Stimulated activated naive CD8-positive, alpha-beta T cell treated with anti-CD3 and anti-CD28 coated beads, Interleukin-15, Interleukin-2, amounts not matched to agents 100 ng/mL and 50 ng/mL, for 24 hours (primary cell): Measurements from ENCODE around the gene KLK4.

Experiments
- H3K27ac Mint-ChIP-seq: one replicate; pipeline ENCODE4 v1.8.0; 2021; ENCODE audit warnings: mild to moderate bottlenecking, mixed read lengths
- H3K27me3 Mint-ChIP-seq: one replicate; pipeline ENCODE4 v1.8.0; 2021; ENCODE audit warnings: mixed read lengths
- H3K36me3 Mint-ChIP-seq: one replicate; pipeline ENCODE4 v1.8.0; 2021; ENCODE audit warnings: low read depth, mixed read lengths
- H3K4me1 Mint-ChIP-seq: one replicate; pipeline ENCODE4 v1.8.0; 2021; ENCODE audit warnings: low read depth, mixed read lengths
- H3K4me3 Mint-ChIP-seq: one replicate; pipeline ENCODE4 v1.8.0; 2021; ENCODE audit warnings: mild to moderate bottlenecking, mixed read lengths
- H3K9me3 Mint-ChIP-seq: one replicate; pipeline ENCODE4 v1.8.0; 2021; ENCODE audit warnings: mixed read lengths

The KLK4 gene

GRCh38 chr19:50926144-50926543, 14.9 kb upstream of the KLK4 start:
- Mint-ChIP-seq H3K27me3 (peaks cover 48% of the 10 kb centered on the region), H3K36me3 (no peaks in the 10 kb centered on the region), H3K9me3 (no peaks in the 10 kb centered on the region), H3K27ac (no peak overlapping the region), H3K4me3 (no peak overlapping the region), H3K4me1 (peaks cover 8% of the 10 kb centered on the region)

DNA sequence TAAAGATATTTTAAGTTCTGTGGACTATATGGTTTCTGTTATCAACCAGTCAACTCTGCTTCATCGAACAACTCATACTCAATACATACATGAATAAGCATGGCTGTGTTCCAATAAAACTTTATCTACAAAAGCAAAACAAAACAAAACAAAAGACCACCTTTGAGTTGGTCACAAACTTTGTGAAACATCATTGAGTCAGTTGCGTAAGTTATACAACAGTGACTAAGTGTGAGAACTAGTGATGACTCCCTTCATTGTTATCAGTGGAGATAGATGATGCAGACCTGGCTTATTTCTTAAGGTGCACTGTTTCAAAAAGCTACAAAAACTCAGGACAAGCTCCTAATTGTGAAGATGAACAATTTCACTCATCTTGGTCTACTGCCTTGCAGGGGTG, 14.5 kb upstream of the KLK4 start:
- Mint-ChIP-seq H3K9me3 (no peaks in the 10 kb centered on the region), H3K27me3 (peaks cover 45% of the 10 kb centered on the region), H3K4me1 (peaks cover 8% of the 10 kb centered on the region), H3K36me3 (no peaks in the 10 kb centered on the region), H3K4me3 (no peak overlapping the region), H3K27ac (no peak overlapping the region)

DNA sequence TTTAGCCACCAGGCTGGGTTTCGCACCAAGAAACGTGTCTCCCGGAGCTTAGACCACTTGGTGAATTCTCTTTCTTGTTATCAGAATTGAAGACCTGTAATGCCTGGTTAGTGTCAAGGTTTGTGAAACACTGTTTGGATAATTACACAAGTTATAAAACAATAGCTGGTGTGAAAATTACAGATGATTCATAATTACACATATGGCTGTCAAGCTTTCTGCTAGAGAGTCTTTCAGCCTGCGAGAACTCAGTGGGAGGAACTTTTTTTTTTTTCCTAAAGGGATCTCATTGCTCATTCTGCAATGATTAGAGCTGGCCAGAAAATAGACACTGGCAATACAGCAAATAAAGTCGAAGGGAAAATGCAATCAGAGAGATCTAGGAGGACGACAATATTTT, 13.4 kb upstream of the KLK4 start:
- Mint-ChIP-seq H3K4me1 (peaks cover 8% of the 10 kb centered on the region), H3K27ac (no peak overlapping the region), H3K9me3 (no peaks in the 10 kb centered on the region), H3K36me3 (no peaks in the 10 kb centered on the region), H3K27me3 (peaks cover 47% of the 10 kb centered on the region), H3K4me3 (no peak overlapping the region)

GRCh38 chr19:50922317-50922853, 11.2 kb upstream of the KLK4 start:
- Mint-ChIP-seq H3K9me3 (no peaks in the 10 kb centered on the region), H3K27me3 (peaks cover 52% of the 10 kb centered on the region), H3K36me3 (no peaks in the 10 kb centered on the region), H3K4me3 (no peak overlapping the region), H3K27ac (no peak overlapping the region), H3K4me1 (peaks cover 8% of the 10 kb centered on the region)

DNA sequence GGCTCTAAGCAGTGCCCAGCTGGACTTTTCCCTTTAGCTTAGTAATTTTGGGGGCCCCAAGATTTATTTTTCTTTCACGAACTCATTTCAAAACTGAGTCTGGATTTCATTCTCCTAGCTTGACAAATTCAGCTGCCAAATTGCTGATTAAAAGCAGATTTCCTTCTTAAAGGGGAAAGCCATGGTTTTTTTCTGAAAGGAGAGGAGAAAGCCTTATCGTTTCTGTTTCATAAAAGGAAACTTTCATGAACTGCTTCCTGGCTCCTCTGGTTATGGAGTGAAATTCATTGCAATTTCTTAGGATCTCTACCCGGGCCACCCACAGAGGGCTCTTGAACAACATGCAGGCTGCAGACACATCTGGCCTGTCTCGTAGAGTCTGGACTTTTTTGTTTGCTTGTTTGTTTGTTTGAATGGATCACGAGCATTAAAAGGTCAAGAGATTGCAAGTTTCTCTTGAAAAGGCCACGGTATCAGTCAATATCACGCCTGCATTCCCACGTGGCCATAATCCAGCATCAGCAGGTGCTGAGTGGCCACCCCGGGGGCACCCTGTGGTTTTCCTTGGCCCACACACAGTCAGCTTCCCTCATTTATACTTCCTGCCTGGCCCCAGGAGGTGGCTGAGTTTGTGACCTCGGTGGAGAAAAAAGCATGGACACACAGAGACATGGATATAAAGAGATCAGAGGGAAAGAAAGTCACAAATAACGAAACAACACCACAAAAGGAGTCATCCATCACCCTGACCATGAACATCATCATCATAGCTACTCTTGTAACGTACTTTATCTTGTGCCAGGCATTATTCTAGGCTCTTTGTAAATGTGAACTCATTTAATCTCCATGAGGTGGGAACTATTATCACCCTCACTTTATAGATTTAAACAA, 10.5 kb upstream of the KLK4 start:
- Mint-ChIP-seq H3K4me1 (peaks cover 8% of the 10 kb centered on the region), H3K27me3 (peaks cover 50% of the 10 kb centered on the region)

DNA sequence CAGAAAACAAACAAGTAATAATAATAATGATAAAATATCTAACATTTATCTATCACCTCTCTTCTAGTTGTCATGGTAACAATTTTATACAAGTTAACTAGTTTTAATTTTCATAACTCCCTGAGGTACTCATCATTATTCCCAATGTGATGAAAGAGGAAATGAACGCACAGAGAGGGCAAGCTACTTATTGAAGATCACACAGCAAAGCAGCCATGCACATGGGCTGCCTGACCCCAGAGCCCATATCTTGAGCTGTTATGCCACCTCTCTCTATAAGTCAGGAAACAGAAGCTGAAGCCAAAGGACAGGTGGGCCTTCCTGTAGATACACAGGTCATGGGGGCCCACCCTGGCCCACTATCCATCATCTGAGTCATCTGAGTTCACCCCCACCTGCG, 4.9 kb upstream of the KLK4 start:
- Mint-ChIP-seq H3K27ac (no peak overlapping the region), H3K4me1 (no peaks in the 10 kb centered on the region), H3K36me3 (no peaks in the 10 kb centered on the region), H3K9me3 (no peaks in the 10 kb centered on the region), H3K4me3 (no peak overlapping the region), H3K27me3 (peaks cover 35% of the 10 kb centered on the region)

More for the DNA sequence above, 10.5 kb upstream of the KLK4 start:
- no peak overlapping the region for H3K4me3 Mint-ChIP-seq
- no peaks in the 10 kb centered on the region for H3K36me3 Mint-ChIP-seq
- no peaks in the 10 kb centered on the region for H3K9me3 Mint-ChIP-seq
- H3K27ac Mint-ChIP-seq, result no peak overlapping the region

- Mint-ChIP-seq H3K36me3 (no peaks in the 10 kb centered on the region), H3K4me3 (no peak overlapping the region), H3K27me3 (peaks cover 50% of the 10 kb centered on the region), H3K4me1 (no peaks in the 10 kb centered on the region), H3K27ac (no peak overlapping the region), H3K9me3 (no peaks in the 10 kb centered on the region)
Measured at GRCh38 chr19:50912727-50913716, 1.8 kb upstream of the KLK4 start.

DNA sequence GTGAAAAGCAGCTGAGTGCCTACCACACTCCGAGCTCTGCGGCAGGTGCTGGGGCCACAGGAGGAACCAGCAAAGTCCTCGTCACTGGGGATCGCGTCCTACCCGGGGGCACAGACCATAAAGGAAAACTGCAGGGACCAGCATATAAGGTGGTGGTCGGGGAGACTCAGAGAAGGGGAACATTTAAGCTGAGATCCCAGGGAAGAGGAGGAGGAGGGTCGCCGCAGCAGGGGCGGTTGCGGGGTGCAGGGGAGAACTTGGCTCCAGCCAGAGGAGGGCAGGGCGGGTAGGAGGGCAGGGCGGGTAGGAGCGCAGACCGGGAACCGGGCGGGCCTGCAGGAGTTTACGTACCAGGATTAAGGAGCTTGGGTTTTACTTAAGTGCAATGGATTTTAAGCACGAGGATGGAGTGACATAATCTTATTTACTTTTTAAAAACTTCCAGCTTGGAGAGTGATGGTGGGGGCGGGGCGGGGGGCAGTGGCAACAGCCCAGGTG, 956 bp upstream of the KLK4 start:
- Mint-ChIP-seq H3K27ac (no peak overlapping the region), H3K4me1 (no peaks in the 10 kb centered on the region), H3K27me3 (peaks cover 56% of the 10 kb centered on the region), H3K36me3 (no peaks in the 10 kb centered on the region), H3K4me3 (no peak overlapping the region), H3K9me3 (no peaks in the 10 kb centered on the region)

GRCh38 chr19:50910722-50911121, 473 bp downstream of the KLK4 start:
- Mint-ChIP-seq H3K4me3 (no peak overlapping the region), H3K27ac (no peak overlapping the region), H3K9me3 (no peaks in the 10 kb centered on the region), H3K27me3 (peaks cover 61% of the 10 kb centered on the region), H3K4me1 (no peaks in the 10 kb centered on the region), H3K36me3 (no peaks in the 10 kb centered on the region)

DNA sequence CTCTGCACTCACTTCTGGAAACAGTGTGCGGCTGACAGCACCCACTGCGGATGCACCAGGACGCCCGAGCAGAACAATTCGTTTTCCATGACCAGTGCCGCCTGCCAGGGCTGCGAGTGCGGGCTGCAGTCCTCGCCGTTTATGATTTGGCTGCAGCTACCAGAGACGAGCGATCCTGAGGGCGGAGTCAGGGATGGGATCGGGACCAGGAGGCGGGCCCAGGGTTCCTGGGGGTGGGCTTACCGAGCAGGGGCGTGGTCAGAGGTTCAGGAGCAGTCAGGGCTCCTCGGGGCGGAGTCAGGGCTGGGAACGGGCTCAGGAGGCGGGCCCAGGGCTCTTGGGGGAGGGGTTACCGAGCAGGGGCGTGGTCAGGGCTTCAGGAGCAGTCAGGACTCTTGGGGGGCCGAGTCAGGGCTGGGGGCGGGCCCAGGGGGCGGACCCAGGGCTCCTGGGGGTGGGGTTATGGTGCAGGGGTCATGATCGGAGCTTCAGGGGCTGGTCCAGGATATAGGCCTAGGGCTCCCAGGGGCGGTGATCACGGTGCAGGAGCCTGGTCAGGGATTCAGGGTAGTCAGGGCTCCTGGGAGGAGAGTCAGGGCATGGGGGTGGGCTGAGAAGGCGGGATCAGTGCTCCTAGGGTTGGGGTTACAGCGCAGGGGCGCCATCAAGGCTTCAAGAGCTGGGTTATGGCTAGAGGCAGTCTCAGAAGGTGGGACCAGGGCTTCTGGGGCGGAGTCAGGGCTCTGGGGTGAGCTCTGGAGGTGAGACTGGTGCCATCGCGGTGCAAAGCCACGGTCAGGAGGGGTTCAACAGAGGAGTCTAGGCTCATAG, 1.7 kb downstream of the KLK4 start:
- Mint-ChIP-seq H3K4me3 (no peak overlapping the region), H3K9me3 (no peaks in the 10 kb centered on the region), H3K27me3 (peaks cover 64% of the 10 kb centered on the region), H3K36me3 (no peaks in the 10 kb centered on the region), H3K4me1 (no peaks in the 10 kb centered on the region), H3K27ac (no peak overlapping the region)

GRCh38 chr19:50908336-50908735, 2.9 kb downstream of the KLK4 start:
- no peak overlapping the region for H3K4me3 Mint-ChIP-seq

GRCh38 chr19:50906217-50906616, 5.0 kb downstream of the KLK4 start:
- H3K36me3 Mint-ChIP-seq, result no peaks in the 10 kb centered on the region
- no peaks in the 10 kb centered on the region for H3K4me1 Mint-ChIP-seq
- no peak overlapping the region for H3K4me3 Mint-ChIP-seq
- H3K27ac Mint-ChIP-seq, result no peak overlapping the region
- H3K27me3 Mint-ChIP-seq, result peaks cover 58% of the 10 kb centered on the region
- H3K9me3 Mint-ChIP-seq, result no peaks in the 10 kb centered on the region

More at GRCh38 chr19:50908336-50908735, 2.9 kb downstream of the KLK4 start:
- H3K9me3 Mint-ChIP-seq, result no peaks in the 10 kb centered on the region
- peaks cover 67% of the 10 kb centered on the region for H3K27me3 Mint-ChIP-seq
- H3K36me3 Mint-ChIP-seq, result no peaks in the 10 kb centered on the region
- H3K27ac Mint-ChIP-seq, result no peak overlapping the region
- H3K4me1 Mint-ChIP-seq, result no peaks in the 10 kb centered on the region

GRCh38 chr19:50902640-50903039, 8.6 kb downstream of the KLK4 start:
- Mint-ChIP-seq H3K4me3 (no peak overlapping the region), H3K27me3 (peaks cover 39% of the 10 kb centered on the region), H3K36me3 (no peaks in the 10 kb centered on the region), H3K4me1 (no peaks in the 10 kb centered on the region), H3K9me3 (no peaks in the 10 kb centered on the region), H3K27ac (no peak overlapping the region)

GRCh38 chr19:50899569-50899968, 11.6 kb downstream of the KLK4 start:
- Mint-ChIP-seq H3K4me1 (no peaks in the 10 kb centered on the region), H3K27ac (no peak overlapping the region), H3K4me3 (no peak overlapping the region), H3K9me3 (no peaks in the 10 kb centered on the region), H3K27me3 (peaks cover 30% of the 10 kb centered on the region), H3K36me3 (no peaks in the 10 kb centered on the region)
